GM12892 (cell line): ENCODE data around the gene RPS6KA5.

Source experiments
- POLR2A ChIP-seq: IDR thresholded peaks from 2 replicates; pipeline ENCODE4 v1.6.1; 2011; ENCODE audit warnings: low read depth, low read length, control low read depth
- POLR2AphosphoS5 ChIP-seq: IDR thresholded peaks from 2 replicates; pipeline ENCODE4 v1.6.1; 2011; ENCODE audit warnings: low read depth, low read length, control low read depth
- TAF1 ChIP-seq: IDR thresholded peaks from 2 replicates; pipeline ENCODE4 v1.6.1; 2011; ENCODE audit warnings: low read depth, mild to moderate bottlenecking, control low read depth, low read length, borderline replicate concordance

- TF ChIP-seq POLR2A (no peak), POLR2AphosphoS5 (no peak), TAF1 (no peak)
Measured at GRCh38 chr14:90991690-90992443, 68.6 kb downstream of the RPS6KA5 start.
